Measurements from ENCODE around the gene SCN2B.
"Not testable (repeated sequence)": the region's sequence is repeated elsewhere in the genome, so short reads cannot be mapped to it uniquely, and the experiment has no call there.

The SCN2B gene

DNA sequence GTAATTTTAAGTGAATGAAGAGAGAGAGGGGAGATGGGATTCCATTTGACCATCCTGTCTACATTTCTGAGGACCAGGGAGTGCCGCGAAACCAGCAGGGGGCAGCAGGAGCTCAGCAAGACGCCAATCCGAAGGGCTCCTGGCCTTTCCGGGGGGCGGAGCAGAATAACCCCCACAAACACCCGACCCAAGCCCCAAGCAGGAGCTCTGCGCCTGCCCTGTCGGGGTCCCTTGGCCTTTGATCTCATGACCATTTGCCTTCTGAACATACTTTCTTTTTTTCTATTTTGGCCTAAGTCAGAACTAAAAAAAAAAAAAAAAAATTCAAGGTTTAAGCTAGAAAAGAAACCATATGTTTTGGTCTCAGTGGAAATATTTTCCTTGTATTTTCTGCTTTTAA lies 21.9 kb upstream of the SCN2B start:
- H3K4me3 ChIP-seq (ENCODE audit: low read length in 2 of 2): peak overlapping the region in 1 of 2 donors; percentile 56
- peak overlapping the region in 1 of 2 donors; percentile 57 for H3K9ac ChIP-seq (ENCODE audit: low read depth in 1 of 2, low read length in 2 of 2)
- H3K27ac ChIP-seq (ENCODE audit: low read depth in 2 of 2, low read length in 2 of 2): no peak overlapping the region
- peaks cover 28% of the 10 kb centered on the region in 2 donors for H3K4me1 ChIP-seq (ENCODE audit: control insufficient read depth in 2 of 2, insufficient read depth in 2 of 2, low read length in 2 of 2)
- H3K9me3 ChIP-seq (ENCODE audit: control insufficient read depth in 2 of 2, low read length in 2 of 2): no peaks in the 10 kb centered on the region
- no peaks in the 10 kb centered on the region for H3K27me3 ChIP-seq (ENCODE audit: control insufficient read depth in 2 of 2, insufficient read depth in 2 of 2, low read length in 2 of 2)
- no peaks in the 10 kb centered on the region for H3K36me3 ChIP-seq (ENCODE audit: control insufficient read depth in 2 of 2, insufficient read depth in 2 of 2, low read length in 2 of 2)

DNA sequence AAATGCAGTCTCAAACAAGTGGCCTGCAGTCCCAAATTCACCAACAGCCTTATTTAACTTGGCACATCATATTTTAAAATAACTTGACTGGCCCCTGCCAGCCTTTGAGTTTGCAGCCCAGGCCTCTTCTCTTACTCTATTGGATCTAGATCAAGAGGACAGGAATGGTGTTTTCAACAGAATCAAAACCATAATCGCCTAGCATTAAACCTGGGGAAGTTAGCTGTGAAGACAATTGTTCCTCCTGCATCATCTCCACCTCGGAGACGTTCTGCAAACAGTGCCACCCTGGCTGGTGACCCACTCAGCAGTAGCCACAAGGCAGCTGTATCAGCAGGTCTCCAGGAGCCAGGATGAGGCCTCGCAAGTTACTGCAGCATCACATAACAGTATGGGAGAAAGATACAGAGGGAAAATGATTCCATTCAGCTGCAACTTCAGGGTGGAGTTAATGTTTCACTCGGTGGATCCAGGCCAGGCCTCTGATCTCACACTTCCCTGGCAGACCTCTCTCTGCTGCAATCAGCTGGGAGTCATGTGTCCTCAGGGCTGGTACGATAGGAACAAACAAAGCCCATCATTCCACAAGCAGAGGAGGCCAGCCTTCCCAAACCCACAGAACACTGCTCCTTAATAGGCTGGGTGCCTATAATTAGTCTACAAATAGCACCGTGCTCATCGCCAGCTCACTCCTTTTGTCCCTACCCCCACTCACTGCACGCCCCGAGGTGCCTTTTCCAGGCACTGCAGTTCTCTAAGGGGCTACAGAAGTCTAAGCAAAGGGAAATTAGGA lies 18.6 kb upstream of the SCN2B start:
- Histone ChIP-seq H3K4me1 (ENCODE audit: control insufficient read depth in 2 of 2, insufficient read depth in 2 of 2, low read length in 2 of 2) (peaks cover 10 to 11% of the 10 kb centered on the region in 2 donors), H3K27ac (ENCODE audit: low read depth in 2 of 2, low read length in 2 of 2) (no peak overlapping the region), H3K36me3 (ENCODE audit: control insufficient read depth in 2 of 2, insufficient read depth in 2 of 2, low read length in 2 of 2) (no peaks in the 10 kb centered on the region), H3K4me3 (ENCODE audit: low read length in 2 of 2) (no peak overlapping the region), H3K27me3 (ENCODE audit: control insufficient read depth in 2 of 2, insufficient read depth in 2 of 2, low read length in 2 of 2) (no peaks in the 10 kb centered on the region), H3K9me3 (ENCODE audit: control insufficient read depth in 2 of 2, low read length in 2 of 2) (no peaks in the 10 kb centered on the region), H3K9ac (ENCODE audit: low read depth in 1 of 2, low read length in 2 of 2) (no peak overlapping the region)

DNA sequence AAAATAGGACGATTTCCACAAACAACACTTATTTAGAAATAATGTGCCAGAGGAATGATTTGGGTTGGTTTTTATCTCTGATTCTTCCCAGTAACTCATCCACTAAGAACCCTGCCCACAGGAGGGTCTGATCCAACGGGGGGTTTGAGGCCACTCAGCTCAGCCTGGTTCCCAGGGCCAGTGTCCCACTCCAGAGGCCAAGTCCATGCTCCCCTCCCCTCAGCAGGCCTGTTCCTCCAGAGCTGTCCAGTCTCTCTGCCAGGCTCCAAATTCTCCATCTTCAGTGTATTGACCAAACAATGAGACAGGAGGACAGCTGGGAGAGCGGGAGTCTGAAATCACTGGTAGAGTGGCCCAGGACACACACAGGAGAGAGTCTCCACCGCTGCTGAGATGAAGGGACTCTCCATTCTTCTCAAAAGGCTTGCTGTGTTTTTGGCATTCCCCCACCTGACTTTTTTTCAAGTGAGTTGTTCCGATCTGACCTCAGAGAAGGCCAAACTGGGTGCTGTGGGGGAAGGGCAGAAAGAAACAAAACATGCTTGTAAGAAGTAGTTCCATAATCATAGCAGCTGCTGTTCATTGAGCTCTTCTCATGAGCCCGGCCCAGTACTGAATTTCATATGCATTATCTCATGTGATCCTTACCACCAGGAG lies 17.6 kb upstream of the SCN2B start:
- no peak overlapping the region for H3K9ac ChIP-seq (ENCODE audit: low read depth in 1 of 2, low read length in 2 of 2)
- no peaks in the 10 kb centered on the region for H3K27me3 ChIP-seq (ENCODE audit: control insufficient read depth in 2 of 2, insufficient read depth in 2 of 2, low read length in 2 of 2)
- no peaks in the 10 kb centered on the region for H3K36me3 ChIP-seq (ENCODE audit: control insufficient read depth in 2 of 2, insufficient read depth in 2 of 2, low read length in 2 of 2)
- H3K4me1 ChIP-seq (ENCODE audit: control insufficient read depth in 2 of 2, insufficient read depth in 2 of 2, low read length in 2 of 2): peaks cover 8 to 10% of the 10 kb centered on the region in 2 donors
- no peak overlapping the region for H3K27ac ChIP-seq (ENCODE audit: low read depth in 2 of 2, low read length in 2 of 2)
- H3K4me3 ChIP-seq (ENCODE audit: low read length in 2 of 2): no peak overlapping the region
- no peaks in the 10 kb centered on the region for H3K9me3 ChIP-seq (ENCODE audit: control insufficient read depth in 2 of 2, low read length in 2 of 2)

GRCh38 chr11:118192817-118193216 lies 16.4 kb upstream of the SCN2B start:
- not testable (repeated sequence) for H3K9me3 ChIP-seq (ENCODE audit: control insufficient read depth in 2 of 2, low read length in 2 of 2); H3K27me3 ChIP-seq (ENCODE audit: control insufficient read depth in 2 of 2, insufficient read depth in 2 of 2, low read length in 2 of 2); H3K4me3 ChIP-seq (ENCODE audit: low read length in 2 of 2); H3K9ac ChIP-seq (ENCODE audit: low read depth in 1 of 2, low read length in 2 of 2); H3K36me3 ChIP-seq (ENCODE audit: control insufficient read depth in 2 of 2, insufficient read depth in 2 of 2, low read length in 2 of 2); H3K27ac ChIP-seq (ENCODE audit: low read depth in 2 of 2, low read length in 2 of 2); H3K4me1 ChIP-seq (ENCODE audit: control insufficient read depth in 2 of 2, insufficient read depth in 2 of 2, low read length in 2 of 2)

DNA sequence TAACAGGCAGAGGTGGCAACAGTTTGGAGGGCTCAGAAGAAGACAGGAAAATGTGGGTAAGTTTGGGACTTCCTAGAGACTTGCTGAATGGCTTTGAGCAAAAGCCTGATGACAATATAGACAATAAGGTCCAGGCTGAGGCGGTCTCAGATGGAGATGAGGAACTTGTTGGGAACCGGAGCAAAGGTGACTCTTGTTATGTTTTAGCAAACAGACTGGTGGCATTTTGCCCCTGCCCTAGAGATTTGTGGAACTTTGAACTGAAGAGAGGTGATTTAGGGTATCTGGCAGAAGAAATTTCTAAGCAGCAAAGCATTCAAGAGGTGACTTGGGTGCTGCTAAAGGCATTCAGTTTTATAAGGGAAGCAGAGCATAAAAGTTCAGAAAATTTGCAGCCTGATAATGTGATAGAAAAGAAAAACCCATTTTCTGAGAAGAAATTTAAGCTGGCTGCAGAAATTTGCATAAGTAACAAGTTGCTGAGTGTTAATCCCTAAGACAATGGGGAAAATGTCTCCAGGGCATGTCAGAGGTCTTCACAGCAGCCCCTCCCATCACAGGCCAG lies 14.6 kb upstream of the SCN2B start:
- H3K27me3 ChIP-seq (ENCODE audit: control insufficient read depth in 2 of 2, insufficient read depth in 2 of 2, low read length in 2 of 2); H3K9me3 ChIP-seq (ENCODE audit: control insufficient read depth in 2 of 2, low read length in 2 of 2); H3K9ac ChIP-seq (ENCODE audit: low read depth in 1 of 2, low read length in 2 of 2); H3K4me3 ChIP-seq (ENCODE audit: low read length in 2 of 2); H3K27ac ChIP-seq (ENCODE audit: low read depth in 2 of 2, low read length in 2 of 2); H3K4me1 ChIP-seq (ENCODE audit: control insufficient read depth in 2 of 2, insufficient read depth in 2 of 2, low read length in 2 of 2); H3K36me3 ChIP-seq (ENCODE audit: control insufficient read depth in 2 of 2, insufficient read depth in 2 of 2, low read length in 2 of 2): not testable (repeated sequence)

GRCh38 chr11:118186346-118187107 lies 10.1 kb upstream of the SCN2B start:
- no peak overlapping the region for H3K27ac ChIP-seq (ENCODE audit: low read depth in 2 of 2, low read length in 2 of 2)
- no peak overlapping the region for H3K4me3 ChIP-seq (ENCODE audit: low read length in 2 of 2)
- H3K27me3 ChIP-seq (ENCODE audit: control insufficient read depth in 2 of 2, insufficient read depth in 2 of 2, low read length in 2 of 2): peaks cover 2 to 3% of the 10 kb centered on the region in 2 donors
- H3K4me1 ChIP-seq (ENCODE audit: control insufficient read depth in 2 of 2, insufficient read depth in 2 of 2, low read length in 2 of 2): no peaks in the 10 kb centered on the region
- no peak overlapping the region for H3K9ac ChIP-seq (ENCODE audit: low read depth in 1 of 2, low read length in 2 of 2)
- H3K9me3 ChIP-seq (ENCODE audit: control insufficient read depth in 2 of 2, low read length in 2 of 2): no peaks in the 10 kb centered on the region
- no peaks in the 10 kb centered on the region for H3K36me3 ChIP-seq (ENCODE audit: control insufficient read depth in 2 of 2, insufficient read depth in 2 of 2, low read length in 2 of 2)

DNA sequence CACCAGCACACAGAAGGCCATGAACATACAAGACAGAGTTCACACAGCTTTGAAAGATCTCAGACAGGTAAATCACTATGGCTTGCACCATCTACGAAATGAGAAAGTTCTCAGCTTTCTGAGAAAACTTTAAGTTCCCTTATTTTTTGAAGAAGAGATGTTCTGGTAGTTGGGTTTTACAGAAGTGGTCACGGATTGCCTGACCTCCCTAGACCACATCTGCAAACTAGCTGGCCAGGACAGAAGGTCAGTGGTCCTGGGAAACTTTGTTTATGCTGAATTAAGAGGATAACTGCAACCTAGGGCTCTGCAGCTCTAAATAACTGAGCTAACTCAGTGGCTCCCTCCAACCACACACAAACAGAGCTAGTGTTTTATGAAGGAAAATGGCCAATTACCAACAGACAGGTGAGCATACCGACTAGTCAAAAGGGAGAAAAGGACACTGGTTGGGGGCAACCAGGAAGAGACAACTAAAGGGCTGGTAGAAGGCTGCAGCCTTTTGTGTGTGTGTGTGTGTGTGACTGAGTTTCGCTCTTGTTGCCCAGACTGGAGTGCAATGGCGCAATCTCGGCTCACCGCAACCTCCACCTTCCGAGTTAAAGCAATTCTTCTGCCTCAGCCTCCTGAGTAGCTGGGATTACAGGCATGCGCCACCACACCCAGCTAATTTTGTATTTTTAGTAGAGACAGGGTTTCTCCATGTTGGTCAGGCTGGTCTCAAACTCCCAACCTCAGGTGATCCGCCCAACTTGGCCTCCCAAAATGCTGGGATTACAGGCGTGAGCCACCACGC lies 8.5 kb upstream of the SCN2B start:
- H3K4me3 ChIP-seq (ENCODE audit: low read length in 2 of 2): no peak overlapping the region
- H3K27me3 ChIP-seq (ENCODE audit: control insufficient read depth in 2 of 2, insufficient read depth in 2 of 2, low read length in 2 of 2): peaks cover 2 to 3% of the 10 kb centered on the region in 2 donors
- H3K9ac ChIP-seq (ENCODE audit: low read depth in 1 of 2, low read length in 2 of 2): no peak overlapping the region
- no peaks in the 10 kb centered on the region for H3K36me3 ChIP-seq (ENCODE audit: control insufficient read depth in 2 of 2, insufficient read depth in 2 of 2, low read length in 2 of 2)
- no peaks in the 10 kb centered on the region for H3K9me3 ChIP-seq (ENCODE audit: control insufficient read depth in 2 of 2, low read length in 2 of 2)
- H3K27ac ChIP-seq (ENCODE audit: low read depth in 2 of 2, low read length in 2 of 2): no peak overlapping the region
- no peaks in the 10 kb centered on the region for H3K4me1 ChIP-seq (ENCODE audit: control insufficient read depth in 2 of 2, insufficient read depth in 2 of 2, low read length in 2 of 2)

GRCh38 chr11:118183691-118184090 lies 7.3 kb upstream of the SCN2B start:
- not testable (repeated sequence) for H3K27me3 ChIP-seq (ENCODE audit: control insufficient read depth in 2 of 2, insufficient read depth in 2 of 2, low read length in 2 of 2); H3K9ac ChIP-seq (ENCODE audit: low read depth in 1 of 2, low read length in 2 of 2); H3K9me3 ChIP-seq (ENCODE audit: control insufficient read depth in 2 of 2, low read length in 2 of 2); H3K36me3 ChIP-seq (ENCODE audit: control insufficient read depth in 2 of 2, insufficient read depth in 2 of 2, low read length in 2 of 2); H3K4me3 ChIP-seq (ENCODE audit: low read length in 2 of 2); H3K27ac ChIP-seq (ENCODE audit: low read depth in 2 of 2, low read length in 2 of 2); H3K4me1 ChIP-seq (ENCODE audit: control insufficient read depth in 2 of 2, insufficient read depth in 2 of 2, low read length in 2 of 2)

GRCh38 chr11:118180300-118180703 lies 3.9 kb upstream of the SCN2B start:
- H3K27ac ChIP-seq (ENCODE audit: low read depth in 2 of 2, low read length in 2 of 2): no peak overlapping the region
- H3K9ac ChIP-seq (ENCODE audit: low read depth in 1 of 2, low read length in 2 of 2): no peak overlapping the region
- H3K4me3 ChIP-seq (ENCODE audit: low read length in 2 of 2): peak overlapping the region in 1 of 2 donors; percentile 9
- H3K27me3 ChIP-seq (ENCODE audit: control insufficient read depth in 2 of 2, insufficient read depth in 2 of 2, low read length in 2 of 2): peaks cover 3% of the 10 kb centered on the region in 2 donors
- H3K36me3 ChIP-seq (ENCODE audit: control insufficient read depth in 2 of 2, insufficient read depth in 2 of 2, low read length in 2 of 2): no peaks in the 10 kb centered on the region
- H3K9me3 ChIP-seq (ENCODE audit: control insufficient read depth in 2 of 2, low read length in 2 of 2): no peaks in the 10 kb centered on the region
- no peaks in the 10 kb centered on the region for H3K4me1 ChIP-seq (ENCODE audit: control insufficient read depth in 2 of 2, insufficient read depth in 2 of 2, low read length in 2 of 2)

All from mucosa of rectum (tissue), 2 donors.